RCC 7860 (cell line): Measurements from ENCODE around the gene SPRING1.
"Not testable (repeated sequence)": the region's sequence is repeated elsewhere in the genome, so short reads cannot be mapped to it uniquely, and the experiment has no call there.

Experiments used
- DNase-seq: peaks from one replicate; pipeline ENCODE4 v3.0.0-alpha.2; 2015; ENCODE audit warnings: low spot score
- FAIRE-seq: peaks from 2 replicates; lab custom pipeline; 2012; peaks lifted over from hg19 to GRCh38; lab: Jason Lieb, UNC

Gene SPRING1

DNA sequence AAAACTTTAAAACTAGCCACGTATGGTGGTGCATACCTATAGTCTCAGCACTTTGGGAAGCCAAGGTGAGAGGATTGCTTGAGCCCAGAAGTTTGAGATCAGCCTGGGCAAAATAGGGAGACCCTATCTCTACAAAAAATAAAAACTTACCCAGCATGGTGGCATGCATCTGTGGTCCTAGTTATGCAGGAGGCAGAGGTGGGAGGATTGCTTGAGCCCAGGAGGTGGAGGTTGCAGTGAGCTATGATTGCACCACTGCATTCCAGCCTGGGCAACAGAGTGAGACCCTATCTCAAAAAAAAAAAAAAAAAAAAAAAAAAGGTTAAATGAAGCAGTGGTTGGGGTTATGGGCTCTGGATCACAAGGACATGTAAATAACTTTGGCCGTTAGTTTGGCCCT is 4.9 kb upstream of the SPRING1 start:
- DNase-seq, FAIRE-seq: not testable (repeated sequence)

DNA sequence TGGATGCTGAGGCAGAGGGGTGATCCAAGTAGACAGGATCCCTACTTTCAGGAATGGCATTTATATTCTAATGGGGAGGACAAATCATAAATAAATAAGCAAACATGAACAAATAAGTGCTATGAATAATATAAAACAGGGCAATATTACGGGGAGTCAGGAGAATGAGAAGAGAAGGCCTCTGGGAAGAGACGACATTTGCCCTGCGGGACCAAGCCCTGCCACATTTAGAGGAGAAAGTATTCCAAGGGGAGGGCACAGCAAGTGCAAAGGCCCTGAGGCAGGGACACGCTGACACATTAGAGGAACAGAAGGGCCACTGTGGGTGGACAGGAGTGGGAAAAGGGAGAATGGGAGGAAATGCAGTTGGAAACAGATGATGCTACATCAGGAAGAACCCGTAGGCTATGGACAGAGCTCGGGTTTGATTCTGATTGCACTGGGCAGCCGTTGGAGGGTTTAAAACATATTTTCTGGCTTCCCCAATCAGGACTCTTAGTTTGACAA is 1.6 kb upstream of the SPRING1 start:
- DNase-seq (no peak), FAIRE-seq (no peak)

DNA sequence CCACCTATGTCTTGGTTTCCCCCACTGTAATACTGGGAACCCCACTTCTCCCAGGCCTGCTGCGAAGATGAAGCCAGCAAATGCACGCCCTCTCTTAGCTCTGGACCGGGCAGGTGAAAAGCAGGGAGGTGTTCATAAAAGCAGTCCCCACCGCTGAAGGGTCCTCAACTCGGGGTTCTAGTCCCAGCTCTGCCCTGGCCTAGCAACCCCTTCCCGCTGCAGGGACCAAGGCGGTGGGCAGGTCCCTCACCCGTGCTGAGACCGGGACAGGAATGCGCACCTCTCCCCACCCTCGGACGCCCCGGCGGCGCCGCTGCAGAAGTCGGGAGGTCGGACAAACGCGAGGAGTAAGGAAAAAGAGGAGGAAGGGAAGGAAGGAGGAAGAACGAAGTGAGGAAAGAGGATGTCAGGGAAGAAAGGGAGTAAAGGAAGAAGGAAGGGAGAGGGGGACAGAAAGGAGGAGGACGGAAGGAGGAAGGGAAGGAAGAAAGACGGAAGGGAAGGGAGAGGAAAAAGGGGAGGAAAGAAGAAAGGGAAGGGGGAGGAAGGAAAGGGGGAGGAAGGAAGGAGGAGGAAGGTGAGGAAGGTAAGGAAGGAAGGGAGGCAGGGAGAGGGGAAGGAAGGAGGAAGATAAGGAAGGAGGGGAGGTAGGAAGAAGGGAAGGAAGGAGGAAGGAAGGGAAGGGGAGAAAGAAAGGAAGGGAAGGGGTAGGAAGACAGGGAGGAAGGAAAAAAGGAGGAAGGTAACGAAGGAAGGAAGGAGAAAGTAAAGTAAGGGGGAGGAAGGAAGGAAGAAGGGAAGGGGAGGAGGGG is 701 bp downstream of the SPRING1 start:
- FAIRE-seq (no peak), DNase-seq (no peak)

DNA sequence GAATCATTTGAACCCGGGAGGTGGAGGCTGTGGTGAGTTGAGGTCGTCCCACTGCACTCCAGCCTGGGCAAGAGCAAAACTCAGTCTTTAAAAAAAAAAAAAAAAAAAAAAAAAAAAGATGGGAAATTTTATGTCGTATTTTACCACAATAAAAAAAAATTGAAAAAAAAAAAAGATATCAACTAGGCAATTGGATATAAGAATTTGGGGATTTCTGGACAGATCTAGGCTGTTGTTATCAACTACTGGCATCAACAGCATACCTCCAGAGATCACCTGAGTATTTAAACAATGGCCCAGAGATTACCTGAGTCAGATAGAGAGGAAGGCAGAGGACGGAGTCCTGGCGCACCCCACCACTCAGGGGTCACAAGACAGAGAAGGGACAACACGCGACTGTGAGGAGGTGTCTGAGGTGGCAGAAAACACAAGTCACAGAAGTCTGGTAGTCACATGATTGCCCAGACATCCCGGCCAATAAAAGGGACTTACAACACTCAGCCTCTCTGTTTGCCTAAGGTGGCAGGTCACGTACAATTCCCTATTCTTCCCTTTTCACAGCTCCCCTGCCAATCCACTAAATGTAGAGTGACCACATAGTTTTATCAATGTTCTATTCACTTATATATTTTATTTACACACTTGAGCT is 1.8 kb downstream of the SPRING1 start:
- FAIRE-seq (no peak), DNase-seq (no peak)

DNA sequence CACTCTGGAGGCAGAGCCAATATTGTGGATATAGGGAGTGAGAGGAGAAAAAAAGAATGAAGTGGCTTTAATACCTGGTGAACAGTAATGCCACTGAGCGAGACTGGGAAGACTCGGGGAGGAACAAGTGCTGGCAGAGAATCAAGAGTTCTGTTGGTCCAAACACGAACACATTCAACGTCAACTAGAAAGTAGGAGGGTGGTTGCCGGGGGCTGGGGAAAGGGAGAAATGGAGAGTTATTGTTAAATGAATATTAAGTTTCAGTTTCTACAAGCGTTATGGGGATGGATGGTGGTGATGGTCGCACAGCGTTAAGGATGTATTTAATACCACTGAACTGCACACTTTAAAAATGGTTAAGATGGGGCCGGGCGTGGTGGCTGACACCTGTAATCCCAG is 2.8 kb downstream of the SPRING1 start:
- DNase-seq (no peak), FAIRE-seq (no peak)

DNA sequence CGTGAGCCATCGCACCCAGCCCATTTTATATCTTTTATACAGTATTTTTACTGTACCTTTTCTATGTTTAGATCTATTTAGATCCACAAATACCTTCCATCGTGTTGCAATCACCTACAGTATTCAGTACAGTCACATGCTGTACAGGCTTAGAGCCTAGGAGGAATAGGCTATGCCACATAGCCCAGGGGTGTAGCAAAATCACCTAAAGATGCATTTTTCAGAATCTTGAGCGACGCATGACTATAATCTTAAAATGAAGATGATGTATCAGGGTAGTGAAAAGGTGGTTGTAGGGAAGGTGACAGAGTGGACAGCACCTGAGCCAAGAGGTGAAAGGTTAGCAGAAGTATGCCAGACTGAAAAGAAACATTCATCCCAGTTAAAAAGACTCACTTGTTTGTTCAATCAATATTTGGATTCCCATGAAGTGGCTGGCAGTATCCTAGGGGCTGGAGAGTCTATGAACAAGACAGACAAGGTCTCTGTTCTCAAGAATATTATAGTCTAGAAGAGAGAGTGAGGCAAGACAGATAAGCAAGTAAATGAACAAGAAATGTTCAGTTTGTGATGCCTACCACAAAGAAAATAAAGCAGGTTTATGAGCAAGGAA is 3.6 kb downstream of the SPRING1 start:
- DNase-seq, result no peak
- no peak for FAIRE-seq

DNA sequence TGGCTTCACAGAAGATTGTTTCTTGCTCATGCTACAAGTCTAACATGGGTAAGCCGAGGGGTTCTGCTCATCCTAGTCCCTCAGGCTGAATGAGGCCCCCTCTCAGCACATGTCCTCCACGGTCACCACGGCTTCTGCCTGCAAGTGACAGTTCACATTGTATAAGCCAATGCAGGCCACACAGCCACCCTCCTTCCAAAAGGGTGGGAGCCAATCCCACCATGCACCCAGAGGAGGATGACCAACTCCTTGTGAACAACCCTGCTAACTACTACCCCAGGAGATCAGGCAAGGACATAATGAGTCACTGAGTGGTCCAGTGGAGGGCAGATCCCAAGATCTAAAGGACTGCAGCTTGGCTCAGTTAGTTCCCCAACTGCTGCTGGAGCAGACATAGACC is 6.1 kb downstream of the SPRING1 start:
- DNase-seq (no peak), FAIRE-seq (no peak)

DNA sequence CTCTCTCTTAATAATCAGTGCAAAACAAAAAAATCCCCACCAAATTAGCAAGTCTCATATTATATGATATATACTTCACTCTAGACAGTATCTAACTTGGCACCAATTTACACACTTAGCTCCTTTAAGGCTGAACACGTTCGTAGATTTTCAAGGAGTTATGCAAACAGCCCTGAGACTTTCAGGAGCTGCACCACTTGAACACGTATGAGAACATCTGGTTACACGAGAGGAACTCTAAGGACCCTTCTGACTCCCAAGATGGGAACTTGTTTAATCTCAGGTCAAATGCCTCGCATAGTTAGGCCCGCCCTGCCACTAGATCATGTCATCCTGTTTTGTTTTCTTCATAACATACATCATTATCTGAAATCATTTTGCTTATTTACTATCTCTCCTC is 10.0 kb downstream of the SPRING1 start:
- FAIRE-seq (no peak), DNase-seq (no peak)

DNA sequence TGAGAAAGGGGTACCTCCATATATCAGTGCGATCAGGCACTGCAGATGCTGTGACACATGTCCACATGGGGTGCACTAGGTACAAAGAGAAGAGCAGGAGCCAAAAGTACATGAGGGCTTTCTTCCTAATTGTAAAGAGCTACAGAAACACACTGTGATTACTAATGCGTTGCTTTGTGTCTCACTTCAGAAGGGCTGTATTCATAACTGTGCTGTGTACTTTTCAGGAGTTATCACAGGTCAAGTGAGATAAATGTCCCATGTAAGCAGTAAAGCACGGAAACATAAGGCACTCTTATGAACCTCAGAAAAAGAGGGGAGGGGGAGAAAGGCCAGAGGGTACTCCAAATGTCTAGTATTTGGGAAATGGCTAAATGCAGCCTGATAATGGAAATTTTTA is 10.6 kb downstream of the SPRING1 start:
- no peak for DNase-seq
- FAIRE-seq, result no peak

DNA sequence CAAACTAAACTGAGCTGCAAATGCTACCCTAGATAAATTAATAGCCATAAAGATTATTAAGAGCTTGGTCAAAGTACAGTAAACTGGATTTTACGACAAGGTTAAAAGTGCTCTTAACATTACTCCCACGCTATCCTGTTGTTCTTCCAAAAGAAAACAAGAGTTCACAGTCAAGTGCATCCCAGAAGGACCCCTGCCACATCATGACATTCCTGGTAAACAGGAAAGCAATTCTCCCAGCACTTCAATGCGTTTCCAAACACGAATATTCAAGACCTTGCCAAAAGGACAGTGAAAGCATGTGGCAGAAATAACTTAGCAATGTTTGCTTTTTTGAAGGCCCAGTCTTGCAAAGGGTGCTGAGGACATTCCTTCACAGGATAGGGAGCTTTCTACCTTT is 11.2 kb downstream of the SPRING1 start:
- DNase-seq (no peak), FAIRE-seq (no peak)

DNA sequence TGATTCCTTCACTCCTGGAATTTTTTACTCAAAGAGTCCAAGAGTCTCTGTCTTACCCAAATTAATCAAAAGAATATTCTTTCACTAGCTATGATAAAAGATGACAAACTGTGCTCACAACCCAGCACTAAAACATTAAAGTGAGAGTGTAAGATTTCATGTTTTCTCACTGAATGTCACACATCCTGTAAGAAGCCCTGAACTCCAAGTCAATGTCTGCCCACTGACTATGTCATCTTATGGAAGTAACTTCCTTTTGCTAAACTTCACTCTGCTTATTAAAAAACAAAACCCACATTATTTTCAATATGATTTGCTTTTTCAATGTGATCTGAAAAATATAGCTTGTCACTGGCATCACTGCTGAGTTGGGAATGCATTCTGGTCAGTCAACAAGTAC is 15.6 kb downstream of the SPRING1 start:
- no peak for FAIRE-seq
- DNase-seq, result no peak

DNA sequence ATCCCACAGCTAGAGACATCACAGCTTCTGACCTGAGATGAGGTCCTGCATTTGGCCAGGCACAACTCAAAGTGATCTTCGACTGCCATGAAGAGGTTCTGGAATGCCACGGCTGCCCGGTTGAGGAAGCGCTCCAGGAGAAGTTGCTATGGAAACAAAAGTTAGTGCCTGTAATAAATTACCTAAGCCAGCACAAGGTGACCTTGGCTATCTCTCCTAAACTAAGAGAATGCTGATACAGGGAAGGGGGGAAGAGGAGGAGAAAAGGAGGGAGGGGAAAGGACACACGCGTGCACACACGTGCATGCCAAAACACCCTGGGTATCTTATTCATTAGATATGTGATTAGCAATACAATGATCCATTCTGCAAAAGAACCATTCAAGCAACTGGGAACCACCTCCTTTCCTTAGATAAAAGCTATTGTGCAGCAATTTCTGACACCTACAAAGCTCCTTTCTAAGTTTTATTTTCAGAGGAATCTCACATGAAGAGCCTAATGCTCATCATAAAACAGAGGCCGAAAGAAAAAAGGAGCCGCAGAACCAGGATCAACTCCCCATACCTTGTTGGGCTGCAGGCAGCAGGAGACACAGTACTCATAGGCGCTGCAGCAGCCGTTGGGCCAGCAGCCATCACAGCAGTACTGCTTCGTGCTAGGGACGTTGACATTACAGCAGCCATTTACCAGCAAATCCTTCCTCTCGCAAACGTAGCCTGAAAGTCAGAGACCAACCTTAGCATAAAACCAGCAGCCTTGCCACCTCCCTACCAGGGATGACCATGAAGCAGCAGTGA is 17.9 kb downstream of the SPRING1 start:
- DNase-seq, result no peak
- no peak for FAIRE-seq

DNA sequence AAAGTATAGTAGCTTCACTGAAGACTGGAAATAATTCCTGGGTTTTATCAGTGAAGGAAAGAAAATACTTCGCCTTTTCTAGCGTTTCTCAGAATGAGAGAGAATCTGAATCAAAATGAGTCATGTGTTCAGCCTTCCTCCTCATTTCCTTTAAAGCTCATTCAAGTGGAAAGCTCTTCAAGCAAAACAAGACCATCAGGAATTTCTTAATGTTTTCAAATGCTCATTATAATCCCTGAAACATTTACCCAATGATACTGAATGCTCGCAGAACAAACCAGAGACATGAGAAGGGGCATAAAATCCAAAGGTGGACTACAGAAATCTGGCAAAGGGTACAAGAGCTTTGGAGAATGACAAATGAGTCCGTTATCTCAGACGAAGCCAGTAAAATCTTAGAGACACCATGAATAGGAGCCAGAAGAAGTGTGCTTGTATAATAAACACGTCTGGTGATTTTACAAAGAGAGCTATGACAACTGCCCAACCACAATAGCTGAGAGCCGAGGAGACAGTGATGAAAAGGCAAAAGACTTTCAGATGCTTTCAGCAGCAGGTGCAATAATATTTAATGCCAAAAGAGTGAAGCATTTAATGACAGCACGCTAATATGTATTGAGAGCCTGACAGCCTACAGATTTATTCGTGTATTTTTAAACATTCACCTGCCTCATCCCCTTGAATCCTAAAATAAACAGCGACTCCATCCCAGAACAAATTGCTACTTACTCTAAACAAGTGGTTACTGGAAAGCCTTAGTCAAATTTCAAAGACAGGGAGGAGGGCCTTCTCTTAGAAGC is 19.0 kb downstream of the SPRING1 start:
- DNase-seq (peak; percentile 27), FAIRE-seq (peak; percentile 84)

DNA sequence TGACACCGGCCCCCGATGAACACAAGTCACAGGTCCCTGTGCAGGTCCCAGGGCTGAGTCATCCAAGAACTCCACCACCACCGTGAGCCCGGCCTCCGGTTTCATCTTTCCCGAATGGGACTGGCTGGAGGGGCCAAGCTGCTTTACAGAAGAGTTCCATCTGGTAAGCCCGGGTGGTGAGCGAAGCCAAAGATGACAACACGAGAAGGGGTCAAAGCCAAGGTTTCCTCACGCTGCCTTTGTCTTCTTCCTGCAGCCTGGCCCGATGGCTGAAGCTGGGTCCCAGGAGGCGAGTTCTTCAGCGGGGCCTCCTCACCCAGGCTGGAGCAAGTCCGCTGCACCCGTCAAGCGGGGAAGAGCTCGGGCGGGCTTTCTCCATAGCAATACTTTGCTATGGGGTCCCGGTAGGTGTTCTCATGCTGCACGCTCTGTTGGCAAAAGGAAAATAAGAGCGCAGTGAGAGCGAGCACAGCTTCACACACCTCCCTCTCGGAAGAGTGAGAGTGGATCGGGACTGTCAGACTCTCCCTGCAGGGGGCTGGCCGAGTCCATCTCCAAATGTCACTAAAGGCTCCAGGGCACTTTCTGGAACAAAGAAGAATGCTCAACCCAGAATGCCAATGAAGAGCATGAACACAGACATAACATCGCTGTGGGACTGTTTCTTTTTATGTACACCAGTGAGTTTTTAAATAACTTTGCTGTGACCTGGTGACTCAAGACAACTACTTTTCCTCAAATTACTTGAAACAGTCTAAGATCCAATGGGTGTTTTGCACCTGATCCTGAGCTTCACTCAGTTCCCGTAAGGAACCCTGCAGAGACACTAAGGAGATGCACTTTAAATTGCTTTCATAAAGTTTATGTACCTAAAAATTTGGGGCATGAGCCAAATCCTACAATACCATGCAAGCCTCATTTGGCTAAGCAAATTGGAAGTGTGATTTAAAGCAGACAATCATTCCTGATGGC is 20.1 kb downstream of the SPRING1 start:
- FAIRE-seq (no peak), DNase-seq (no peak)

DNA sequence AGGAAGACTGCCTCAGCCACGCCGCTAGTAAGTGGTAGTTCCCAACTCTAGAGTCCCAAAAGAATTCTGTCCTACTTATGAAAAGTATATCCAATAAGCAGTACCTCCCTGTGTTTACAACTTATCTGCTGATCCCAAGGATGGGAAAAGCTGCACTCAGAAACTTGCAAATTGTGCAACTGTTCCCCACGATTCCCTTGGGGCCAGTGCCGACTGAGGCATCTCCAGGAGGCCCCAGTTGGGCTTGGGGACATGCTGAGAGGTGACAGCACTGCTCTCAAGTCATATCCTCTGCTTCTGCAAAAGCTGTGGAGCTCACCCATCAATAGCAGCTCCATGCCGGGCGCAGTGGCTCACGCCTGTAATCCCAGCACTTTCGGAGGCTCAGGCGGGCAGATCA is 23.7 kb downstream of the SPRING1 start:
- DNase-seq, result no peak
- no peak for FAIRE-seq

DNA sequence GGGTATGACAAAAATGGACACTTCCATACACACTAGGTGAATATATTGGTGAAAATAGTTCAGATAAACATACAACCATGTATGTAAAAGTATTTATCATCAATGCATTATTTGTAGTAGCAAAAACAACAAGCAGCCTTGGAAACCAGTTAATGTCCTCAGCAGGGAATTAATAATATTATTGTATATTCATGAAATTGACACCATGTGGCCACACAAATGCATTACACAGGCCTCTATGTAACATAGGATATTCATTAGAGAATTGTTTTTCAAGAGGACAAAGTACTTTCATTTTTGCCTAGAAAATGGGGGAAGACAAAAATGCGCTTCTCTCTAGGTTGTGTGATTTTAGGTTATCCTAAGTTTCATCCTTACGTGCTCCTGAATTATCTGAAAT is 24.3 kb downstream of the SPRING1 start:
- DNase-seq (no peak), FAIRE-seq (no peak)

DNA sequence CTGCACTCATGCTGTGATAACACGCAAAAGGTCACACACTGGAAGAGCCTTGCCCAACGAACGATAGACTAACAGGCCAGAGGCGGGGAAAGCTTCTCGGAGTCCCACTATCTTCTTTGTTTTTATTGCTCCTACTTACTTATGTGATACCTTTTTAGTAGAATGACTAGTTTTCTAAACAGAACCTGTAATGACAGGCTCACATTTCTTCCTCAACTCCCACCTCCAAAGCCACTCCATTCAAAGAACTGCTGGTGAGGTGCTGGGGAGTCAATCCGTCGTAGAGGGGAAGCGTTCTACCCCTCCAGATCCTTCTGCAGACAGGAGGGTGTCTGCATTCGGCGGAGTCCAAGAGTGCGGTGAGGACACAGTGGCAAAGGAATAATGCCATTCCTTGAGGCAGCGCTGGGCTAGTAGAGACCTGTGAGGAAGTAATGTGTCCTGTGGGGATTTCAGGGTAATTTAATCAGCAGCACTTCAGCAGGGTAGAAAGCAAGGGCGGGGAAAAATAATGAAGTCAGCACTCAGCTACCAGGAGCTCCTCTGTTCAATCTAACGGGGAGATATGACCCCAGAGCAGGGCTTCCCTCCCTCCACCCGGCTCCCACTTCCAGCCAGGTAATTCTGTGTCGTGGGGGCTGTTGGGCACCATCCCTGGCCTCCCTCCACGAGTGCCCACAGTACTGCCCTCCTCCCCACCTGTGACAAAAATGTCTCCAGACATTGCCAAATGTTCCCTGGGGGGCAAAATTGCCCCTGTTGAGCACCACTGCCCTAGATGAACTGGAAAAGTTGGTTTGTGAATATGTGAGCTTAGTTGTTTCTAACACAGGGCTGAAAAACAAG is 25.2 kb downstream of the SPRING1 start:
- FAIRE-seq, result no peak
- DNase-seq, result no peak
